Measurements from ENCODE around the gene KRT32.
A peak's percentile ranks its signal among the peaks of the same experiment; 100 is the strongest.

The KRT32 gene

GRCh38 chr17:41466988-41467387 is at the start of gene KRT32:
KRT32 (minus strand) TSS chr17:41467386; CDS start chr17:41467325, 61 bp downstream.
- no peak for DNase-seq (ENCODE audit: low read depth)

GRCh38 chr17:41516830-41517283 is 49.7 kb upstream of the KRT32 start:
- no peak for DNase-seq (ENCODE audit: low read depth)

- DNase-seq (ENCODE audit: low read depth), result no peak
Measured at GRCh38 chr17:41516147-41516829, 49.1 kb upstream of the KRT32 start.

GRCh38 chr17:41513168-41513547 is 46.0 kb upstream of the KRT32 start:
- DNase-seq (ENCODE audit: low read depth), result no peak

DNA sequence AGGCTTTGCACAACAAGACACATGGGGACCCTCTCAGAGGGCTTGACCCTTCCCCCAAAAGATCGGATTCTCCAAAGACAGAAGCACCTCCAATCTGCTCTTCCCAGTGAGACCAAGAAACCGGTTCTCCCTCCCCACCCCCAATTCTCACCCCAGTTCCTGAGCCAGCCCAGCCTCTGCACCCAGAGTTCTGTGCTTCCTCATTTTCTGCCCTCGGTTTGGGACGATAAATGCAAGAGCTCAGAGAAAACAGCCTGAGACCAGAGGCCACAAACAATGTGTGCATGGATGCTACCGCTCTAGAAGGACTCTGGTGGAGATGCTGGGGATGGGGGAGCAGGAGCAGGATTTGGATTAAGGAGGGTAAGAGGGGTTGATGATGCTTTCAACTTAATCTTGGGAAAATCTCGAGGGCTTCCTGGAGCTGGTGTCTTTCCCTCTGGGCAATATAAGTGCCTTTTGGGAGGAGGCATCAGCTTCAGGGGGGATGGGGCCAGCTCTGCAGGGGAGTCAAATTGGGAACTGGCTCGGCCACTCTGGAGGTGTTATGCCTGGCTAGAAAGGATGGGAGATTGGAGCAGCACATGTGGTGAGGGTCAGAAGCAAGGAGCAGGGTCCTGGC is 45.5 kb upstream of the KRT32 start:
- DNase-seq (ENCODE audit: low read depth), result no peak

GRCh38 chr17:41511716-41512115 is 44.5 kb upstream of the KRT32 start:
- no peak for DNase-seq (ENCODE audit: low read depth)

DNA sequence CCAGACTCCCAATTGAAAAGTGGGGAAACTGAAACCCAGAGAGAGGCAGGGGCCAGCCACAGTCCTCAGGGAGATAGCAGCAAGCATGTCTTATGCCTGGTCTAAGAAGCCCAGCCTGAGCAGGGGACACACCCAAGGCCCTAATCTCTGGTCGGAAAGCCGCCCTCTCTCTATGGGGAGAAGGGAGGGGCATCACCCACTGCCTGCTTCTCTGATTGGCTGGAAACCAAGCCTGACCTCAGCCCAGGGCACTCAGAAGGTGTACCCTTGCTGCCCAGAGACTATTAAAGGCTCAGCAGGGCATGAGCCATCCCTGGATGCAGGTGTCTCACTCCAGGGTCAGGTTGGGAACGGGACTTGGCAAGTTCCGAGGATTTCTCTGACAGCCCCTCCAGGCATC is 43.9 kb upstream of the KRT32 start:
- DNase-seq (ENCODE audit: low read depth), result no peak

DNA sequence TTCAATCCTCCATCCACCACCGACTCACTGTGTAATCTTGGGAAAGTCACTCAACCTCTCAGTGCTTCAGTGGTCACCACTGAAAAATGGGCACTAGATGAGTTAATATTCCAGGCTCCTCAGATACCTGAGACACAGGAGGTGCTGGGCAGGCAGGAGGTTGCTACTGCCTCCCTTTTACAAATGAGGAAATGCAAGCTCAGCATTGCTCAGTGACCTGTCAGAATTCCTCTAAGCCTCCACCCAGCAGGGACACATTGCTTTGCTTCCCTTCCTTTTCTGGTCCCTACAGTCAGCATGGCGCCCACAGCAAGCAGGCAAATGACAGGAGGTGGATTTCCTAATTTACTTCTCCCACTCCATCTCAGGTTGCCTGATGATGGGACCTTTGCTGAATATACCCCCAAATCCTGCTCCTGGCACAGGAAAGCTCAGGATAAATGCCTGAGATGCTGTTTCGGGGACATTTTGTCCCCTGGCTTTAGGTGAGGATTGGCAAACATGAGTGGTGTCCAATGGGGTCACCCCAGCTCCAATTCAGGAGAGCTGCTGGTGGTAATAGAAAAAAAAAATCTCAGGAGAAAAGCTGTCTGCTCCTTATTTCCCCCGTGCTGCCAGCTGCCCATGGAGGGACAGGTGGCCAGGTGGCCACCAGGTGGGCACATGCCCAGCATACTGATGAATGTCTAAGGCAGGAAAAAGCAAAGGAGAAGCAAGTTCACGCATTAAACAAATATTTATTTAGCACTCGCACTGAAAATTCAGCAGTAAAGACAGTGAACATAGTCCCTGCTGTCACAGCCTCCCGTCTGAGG is 43.3 kb upstream of the KRT32 start:
- DNase-seq (ENCODE audit: low read depth), result no peak

DNA sequence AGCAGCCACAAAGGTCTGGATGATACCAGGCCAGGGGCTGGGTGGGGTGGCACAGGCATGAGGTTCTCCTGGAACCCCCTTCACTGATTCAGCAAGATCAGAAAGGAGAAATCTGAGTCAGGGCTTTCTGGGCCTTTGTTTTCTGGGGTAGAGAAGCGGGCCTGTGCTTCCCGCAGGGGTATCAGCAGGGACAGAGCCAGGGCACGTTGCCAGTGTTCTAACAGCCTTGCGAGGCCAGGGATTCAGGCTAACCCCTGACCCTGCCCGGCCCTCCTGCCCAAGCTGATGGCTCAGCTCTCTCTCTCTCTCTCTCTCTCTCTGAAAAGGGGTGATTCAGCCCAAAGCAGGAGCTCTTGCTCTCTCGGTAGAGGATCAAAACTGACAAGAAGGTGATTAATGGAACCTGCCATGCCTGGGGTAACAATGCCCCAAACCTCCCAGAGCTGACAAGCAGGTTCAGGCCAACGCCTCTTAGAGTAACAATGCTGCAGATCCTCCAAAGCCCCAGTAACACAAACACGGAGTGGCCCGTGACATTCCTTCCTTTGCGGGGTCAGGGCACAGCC is 40.2 kb upstream of the KRT32 start:
- DNase-seq (ENCODE audit: low read depth), result no peak

GRCh38 chr17:41505809-41506767 is 38.9 kb upstream of the KRT32 start:
- DNase-seq (ENCODE audit: low read depth), result no peak

- no peak for DNase-seq (ENCODE audit: low read depth)
Measured at GRCh38 chr17:41505007-41505808, 38.0 kb upstream of the KRT32 start, which contains the start of gene KRT13. KRT13 (minus strand) TSS chr17:41505612; CDS start chr17:41505550, 62 bp downstream.

GRCh38 chr17:41504246-41504977 is 37.2 kb upstream of the KRT32 start:
- DNase-seq (ENCODE audit: low read depth), result no peak

DNA sequence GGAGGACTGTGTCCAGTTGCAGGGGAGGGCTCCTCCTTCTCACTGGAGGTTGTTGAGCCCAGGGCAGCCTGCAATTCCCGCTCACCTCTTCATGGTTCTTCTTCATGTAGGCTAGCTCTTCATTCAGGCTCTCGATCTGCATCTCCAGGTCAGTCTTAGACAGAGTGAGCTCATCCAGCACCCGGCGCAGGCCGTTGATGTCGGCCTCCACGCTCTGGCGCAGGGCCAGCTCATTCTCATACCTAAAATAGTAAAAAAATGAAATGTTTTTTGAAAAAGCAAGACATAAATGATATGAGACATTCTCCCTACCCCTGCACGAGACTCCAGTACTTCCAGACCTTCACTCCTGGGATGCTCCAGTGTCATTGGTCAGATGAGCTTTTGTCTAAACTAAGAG is 36.0 kb upstream of the KRT32 start:
- no peak for DNase-seq (ENCODE audit: low read depth)

DNA sequence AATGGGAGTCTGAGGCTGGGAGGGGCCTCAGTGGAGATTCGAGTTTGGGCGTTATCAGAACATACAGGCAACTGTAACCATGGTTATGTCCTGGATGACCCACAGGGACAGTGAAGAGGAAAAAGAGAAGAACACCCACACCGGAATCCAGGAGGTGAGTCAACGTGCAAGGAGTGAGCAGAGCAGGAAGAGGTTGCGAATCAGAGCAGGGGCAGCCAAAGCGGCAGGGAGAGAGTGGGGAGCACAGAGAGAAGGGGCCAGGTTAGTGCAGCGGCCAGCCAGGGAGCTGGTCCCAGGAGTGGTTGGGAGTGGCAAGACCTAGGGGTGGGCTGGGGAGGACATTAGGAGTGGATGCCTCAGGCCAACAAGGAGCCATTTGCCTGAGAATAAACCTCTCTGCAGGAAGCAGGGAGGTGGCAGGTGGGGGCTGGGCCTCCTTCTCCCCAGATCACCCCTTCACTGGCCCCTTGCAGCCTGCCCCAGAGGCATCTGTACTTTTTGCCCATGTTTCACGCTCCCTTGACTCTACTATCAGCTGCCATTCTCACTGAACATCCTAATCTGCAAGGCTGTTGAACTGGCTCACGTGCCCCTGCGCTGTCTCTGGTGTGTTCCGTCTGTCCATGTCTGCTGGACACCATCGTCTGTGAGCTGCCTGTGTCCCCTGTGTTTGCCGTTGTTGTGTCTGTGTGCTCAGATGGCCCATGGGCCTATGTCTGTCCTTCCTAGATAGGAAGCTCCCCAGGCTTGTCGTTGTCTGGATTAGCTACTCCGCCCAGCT is 33.1 kb upstream of the KRT32 start:
- no peak for DNase-seq (ENCODE audit: low read depth)

DNA sequence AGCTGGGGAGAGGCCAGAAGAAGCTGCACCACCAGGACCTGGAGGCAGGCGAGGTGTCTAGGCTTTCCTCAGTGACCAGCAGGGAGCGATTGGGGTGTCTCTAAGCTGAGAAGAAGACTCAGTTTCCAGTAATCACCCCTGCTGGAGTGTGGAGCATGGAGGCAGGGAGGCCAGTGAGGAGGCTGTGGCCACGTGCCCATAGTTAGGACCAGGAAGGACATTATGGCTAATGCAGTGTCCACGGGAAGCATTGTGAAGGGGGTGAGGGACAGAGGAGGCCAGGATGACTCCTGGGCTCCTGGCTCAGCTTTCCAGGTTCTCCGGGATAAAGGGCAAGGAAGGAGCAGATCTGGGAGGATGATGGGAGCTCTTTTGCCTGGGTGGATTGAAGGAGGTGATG is 32.5 kb upstream of the KRT32 start:
- DNase-seq (ENCODE audit: low read depth), result no peak

DNA sequence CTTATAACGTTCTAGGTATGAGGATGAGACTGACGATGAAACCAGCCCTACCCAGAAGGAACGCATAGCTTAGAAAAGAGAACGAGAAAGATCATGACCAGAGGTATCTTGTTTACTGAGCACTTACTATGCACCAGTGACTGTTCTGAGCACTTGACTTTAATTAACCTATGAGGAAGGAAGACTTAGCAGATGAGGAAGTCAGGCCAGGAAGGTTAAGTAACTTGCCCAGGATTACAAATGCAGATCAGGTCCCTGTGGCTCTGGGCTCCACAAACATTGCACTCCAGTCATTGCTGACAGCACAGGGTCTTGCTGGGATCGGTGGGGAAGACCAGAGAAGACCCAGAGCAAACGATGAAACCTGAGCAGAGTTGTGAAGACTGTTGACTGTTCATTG is 31.1 kb upstream of the KRT32 start:
- no peak for DNase-seq (ENCODE audit: low read depth)

DNA sequence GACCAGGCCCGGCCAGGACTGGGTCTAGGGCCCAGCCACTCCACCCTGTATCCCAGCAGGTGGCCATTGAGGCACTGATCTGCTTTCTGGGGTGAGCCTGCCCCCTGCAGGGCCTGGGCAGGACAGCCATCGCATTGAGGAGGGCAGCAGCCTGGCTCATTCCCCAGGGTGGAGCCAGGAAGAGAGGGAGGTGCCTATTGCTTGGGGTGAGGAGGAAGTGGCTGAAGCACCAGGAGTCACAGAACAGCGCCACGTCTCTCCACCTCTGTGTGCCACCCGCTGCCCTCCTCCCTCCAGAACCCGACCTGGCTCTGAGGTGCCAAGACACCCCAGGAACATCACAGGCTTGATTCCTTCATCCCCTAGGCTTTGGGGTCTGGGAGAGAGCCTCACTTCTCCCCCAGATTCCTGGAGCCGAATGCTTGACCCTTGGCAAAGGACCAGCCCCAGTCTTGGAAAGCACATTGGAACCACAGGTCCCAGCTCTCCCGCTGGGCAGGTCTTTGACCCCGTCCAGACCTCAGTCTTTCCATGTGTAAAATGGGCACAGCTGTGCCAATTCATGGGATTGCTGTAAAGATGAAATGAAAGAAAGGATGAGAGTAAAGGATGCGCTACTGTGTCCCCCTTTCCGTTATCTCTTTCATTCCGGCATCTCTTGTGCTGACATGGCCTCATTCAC is 29.8 kb upstream of the KRT32 start:
- DNase-seq (ENCODE audit: low read depth), result peak; percentile 81

DNA sequence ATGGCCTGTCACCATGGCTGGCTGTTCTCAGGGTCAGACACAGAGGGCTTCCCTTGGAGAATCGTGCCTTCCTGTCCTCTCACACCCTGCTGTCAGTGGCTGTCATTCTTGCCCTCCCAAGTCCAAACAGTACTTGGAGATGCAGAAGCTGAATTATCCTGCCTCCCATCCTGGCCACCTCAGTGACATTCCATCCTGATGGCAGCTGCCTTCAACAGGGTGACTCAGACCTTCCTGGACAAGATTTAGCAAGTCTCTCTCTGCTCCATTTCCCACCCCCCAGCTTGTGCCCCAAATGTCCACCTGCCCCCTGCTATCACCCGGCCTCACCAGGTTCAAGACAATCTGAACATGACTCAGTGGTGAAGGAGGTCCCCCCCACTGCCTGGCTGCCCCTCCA is 27.3 kb upstream of the KRT32 start:
- peak; percentile 27 for DNase-seq (ENCODE audit: low read depth)
